SK-N-MC (cell line): ENCODE results near the gene METTL22.
A peak's percentile ranks its signal among the peaks of the same experiment; 100 is the strongest.

ENCODE experiments used
- DNase-seq: peaks from one replicate; pipeline ENCODE4 v3.0.0-alpha.2; 2011; ENCODE audit warnings: low read depth, low spot score
- H3K27ac ChIP-seq: fragments of 200-600 bp; sonication (generic); 2 replicates; pipeline ENCODE4 v1.5.1; 2016; ENCODE audit warnings: mixed run types
- H3K36me3 ChIP-seq: fragments of 200-600 bp; sonication (generic); 2 replicates; pipeline ENCODE4 v1.6.1; 2017; ENCODE audit warnings: antibody characterized with exemption, low read length, mixed read lengths; ENCODE audit not compliant: insufficient read depth
- H3K4me3 ChIP-seq: fragments of 200-600 bp; sonication (generic); 2 replicates; pipeline ENCODE4 v1.5.1; 2016
- H3K9ac ChIP-seq: fragments of 200-600 bp; sonication (generic); 2 replicates; pipeline ENCODE4 v1.8.0; 2017; ENCODE audit warnings: mixed run types, mixed read lengths; ENCODE audit not compliant: insufficient read length
- H3K9me3 ChIP-seq: fragments of 200-600 bp; sonication (generic); 2 replicates; pipeline ENCODE4 v1.6.1; 2017; ENCODE audit warnings: low read depth, mild to moderate bottlenecking, antibody characterized with exemption, low read length, moderate library complexity, mixed read lengths
- EZH2 ChIP-seq: fragments of 200-600 bp; sonication (generic); IDR thresholded peaks from one replicate; pipeline ENCODE4 v1.6.1; 2017; ENCODE audit warnings: antibody characterized with exemption
- FOXP2 ChIP-seq: optimal IDR thresholded peaks from 2 replicates; pipeline ENCODE3; 2011; ENCODE audit warnings: mild to moderate bottlenecking, moderate library complexity; ENCODE audit not compliant: insufficient read depth; ENCODE audit errors: extremely low read length, control extremely low read depth
- POLR2AphosphoS5 ChIP-seq: IDR thresholded peaks from 2 replicates; pipeline ENCODE4 v1.6.1; 2012; ENCODE audit warnings: mild to moderate bottlenecking, low read depth, low read length, borderline replicate concordance

The METTL22 gene

GRCh38 chr16:8622315-8622656, 788 bp downstream of the METTL22 start:
- DNase-seq = no peak
- H3K27ac ChIP-seq = no peak overlapping the region
- H3K4me3 ChIP-seq = peak overlapping the region; percentile 100
- H3K9ac ChIP-seq = peak overlapping the region; percentile 100
- TF ChIP-seq POLR2AphosphoS5 (no peak), EZH2 (no peak), FOXP2 (no peak)
- H3K9me3 ChIP-seq = no peaks in the 10 kb centered on the region
- H3K36me3 ChIP-seq = peaks cover 25% of the 10 kb centered on the region

DNA sequence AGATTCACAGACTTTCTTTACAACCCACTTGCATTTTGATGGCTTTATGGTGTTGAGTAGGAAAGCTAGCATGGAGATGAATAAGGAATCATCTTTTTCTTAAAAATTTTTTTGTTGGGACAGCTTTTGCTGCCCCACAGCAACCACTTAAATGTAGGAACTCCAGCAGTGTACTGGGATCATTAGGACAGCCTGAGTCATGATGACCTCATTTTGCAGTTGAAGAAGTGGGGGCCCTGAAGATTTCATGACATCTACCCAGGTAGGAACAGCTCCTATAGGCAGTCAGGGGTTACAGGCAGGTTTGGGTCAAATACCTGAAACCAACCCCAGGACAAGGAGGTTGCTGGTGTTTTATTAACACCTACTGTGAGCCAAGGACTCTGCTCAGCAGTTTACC, 2.1 kb downstream of the METTL22 start:
- no peak for DNase-seq
- H3K4me3 ChIP-seq = no peak overlapping the region
- H3K36me3 ChIP-seq = peaks cover 38% of the 10 kb centered on the region
- no peak overlapping the region for H3K27ac ChIP-seq
- no peak for TF ChIP-seq EZH2
- no peak for TF ChIP-seq FOXP2
- H3K9me3 ChIP-seq = no peaks in the 10 kb centered on the region
- no peak overlapping the region for H3K9ac ChIP-seq

GRCh38 chr16:8625491-8626087, 4.1 kb downstream of the METTL22 start:
- TF ChIP-seq EZH2 = no peak
- no peak for TF ChIP-seq POLR2AphosphoS5
- no peak for TF ChIP-seq FOXP2
- Histone ChIP-seq H3K9me3 (no peaks in the 10 kb centered on the region), H3K9ac (no peak overlapping the region), H3K36me3 (peaks cover 58% of the 10 kb centered on the region), H3K27ac (no peak overlapping the region), H3K4me3 (no peak overlapping the region)
- DNase-seq = no peak

GRCh38 chr16:8626946-8627345, 5.4 kb downstream of the METTL22 start:
- Histone ChIP-seq H3K9ac (no peak overlapping the region), H3K36me3 (peaks cover 71% of the 10 kb centered on the region)

GRCh38 chr16:8627456-8627855, 6.0 kb downstream of the METTL22 start:
- Histone ChIP-seq H3K9me3 (no peaks in the 10 kb centered on the region), H3K36me3 (peaks cover 76% of the 10 kb centered on the region), H3K9ac (no peak overlapping the region), H3K27ac (no peak overlapping the region), H3K4me3 (no peak overlapping the region)
- DNase-seq = no peak
- TF ChIP-seq POLR2AphosphoS5 = no peak

More at GRCh38 chr16:8626946-8627345, 5.4 kb downstream of the METTL22 start:
- TF ChIP-seq POLR2AphosphoS5 (no peak), FOXP2 (no peak), EZH2 (no peak)
- Histone ChIP-seq H3K9me3 (no peaks in the 10 kb centered on the region), H3K27ac (no peak overlapping the region), H3K4me3 (no peak overlapping the region)
- no peak for DNase-seq

DNA sequence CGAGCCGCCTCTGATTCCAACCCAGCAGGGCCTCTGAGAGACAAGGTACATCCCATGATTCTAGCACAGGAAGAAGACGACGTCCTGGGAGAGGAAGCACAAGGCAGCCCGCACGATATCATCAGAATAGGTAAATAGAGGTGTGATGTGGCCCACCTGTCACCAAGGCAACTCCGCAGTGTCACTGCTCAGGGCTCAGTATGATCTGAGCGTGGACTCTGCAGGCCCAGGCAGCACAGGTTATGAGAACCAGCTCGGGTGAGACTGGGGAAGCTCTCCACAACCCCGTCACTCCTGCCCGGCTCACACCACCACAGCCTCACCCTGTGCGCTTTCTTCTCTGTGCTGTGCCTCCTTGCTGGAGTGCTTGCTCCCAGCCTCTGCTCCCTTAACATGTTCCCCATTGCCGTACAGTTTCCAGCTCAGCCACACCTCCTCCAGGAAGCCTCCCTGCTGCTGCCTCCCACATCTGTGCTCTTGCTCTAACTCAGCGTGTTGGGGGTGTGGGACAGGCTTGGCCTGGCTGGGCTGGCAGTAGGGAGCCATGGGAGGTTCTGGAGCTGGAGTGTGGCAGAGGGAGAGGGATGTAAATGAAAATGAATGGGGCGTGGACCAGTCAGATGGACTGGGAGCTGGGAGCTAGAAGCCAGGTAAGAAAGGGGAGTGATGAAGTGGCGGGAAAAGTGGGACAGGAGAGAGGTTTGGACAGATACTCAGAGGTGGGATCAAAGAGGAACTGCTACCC, 7.7 kb downstream of the METTL22 start:
- Histone ChIP-seq H3K9ac (no peak overlapping the region), H3K36me3 (peaks cover 81% of the 10 kb centered on the region), H3K9me3 (no peaks in the 10 kb centered on the region), H3K27ac (no peak overlapping the region), H3K4me3 (no peak overlapping the region)
- TF ChIP-seq POLR2AphosphoS5 (no peak), FOXP2 (no peak), EZH2 (no peak)
- no peak for DNase-seq

DNA sequence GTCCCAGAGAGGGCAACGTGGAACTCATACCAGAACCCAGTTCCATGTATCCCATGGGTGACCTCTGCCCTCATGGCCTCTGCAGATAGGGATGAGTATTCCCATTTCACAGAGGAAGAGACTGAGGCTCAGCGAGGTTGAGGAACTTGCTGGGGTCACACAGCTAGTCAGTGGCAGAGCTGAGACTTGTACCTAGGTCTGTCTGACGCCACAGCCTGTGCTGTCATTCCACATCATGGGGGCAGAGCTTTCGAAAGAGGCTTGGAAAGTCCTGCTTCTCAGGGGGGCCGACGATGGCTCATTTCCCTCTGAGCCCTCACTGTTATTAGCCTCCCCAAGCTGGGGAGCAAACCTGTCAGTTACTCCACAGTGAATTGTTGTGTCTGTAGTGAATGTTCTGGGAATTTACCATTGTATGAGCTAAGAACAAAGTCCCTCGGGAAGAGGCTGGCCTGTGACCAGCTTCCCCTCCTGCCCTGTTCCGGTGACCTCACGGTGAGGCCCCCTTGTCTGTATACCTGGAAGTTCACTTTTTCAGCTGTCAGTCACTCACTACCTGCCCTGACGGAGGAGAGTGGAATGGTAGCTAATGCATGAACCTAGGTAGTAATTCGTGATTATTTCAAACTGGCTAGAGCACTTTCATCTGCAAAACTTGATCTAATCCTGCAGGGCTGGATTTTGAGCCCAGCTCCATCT, 8.9 kb downstream of the METTL22 start:
- no peak for DNase-seq
- H3K4me3 ChIP-seq = no peak overlapping the region
- H3K9me3 ChIP-seq = no peaks in the 10 kb centered on the region

GRCh38 chr16:8631373-8631772, 9.9 kb downstream of the METTL22 start:
- DNase-seq = no peak
- H3K9me3 ChIP-seq = no peaks in the 10 kb centered on the region
- peaks cover 87% of the 10 kb centered on the region for H3K36me3 ChIP-seq
- H3K4me3 ChIP-seq = no peak overlapping the region
- no peak overlapping the region for H3K27ac ChIP-seq
- TF ChIP-seq EZH2 = no peak
- TF ChIP-seq POLR2AphosphoS5 = no peak
- no peak for TF ChIP-seq FOXP2
- no peak overlapping the region for H3K9ac ChIP-seq

More for the DNA sequence above, 8.9 kb downstream of the METTL22 start:
- Histone ChIP-seq H3K9ac (no peak overlapping the region), H3K36me3 (peaks cover 89% of the 10 kb centered on the region), H3K27ac (no peak overlapping the region)
- TF ChIP-seq EZH2 (no peak), POLR2AphosphoS5 (no peak), FOXP2 (no peak)

GRCh38 chr16:8631818-8632465, 10.4 kb downstream of the METTL22 start:
- H3K9me3 ChIP-seq = no peaks in the 10 kb centered on the region
- H3K36me3 ChIP-seq = peaks cover 87% of the 10 kb centered on the region
- no peak overlapping the region for H3K9ac ChIP-seq
- no peak overlapping the region for H3K4me3 ChIP-seq
- no peak for DNase-seq
- TF ChIP-seq EZH2 = no peak
- no peak for TF ChIP-seq FOXP2
- no peak for TF ChIP-seq POLR2AphosphoS5
- H3K27ac ChIP-seq = no peak overlapping the region
